ENCODE measurements around the gene MOB1B. TPM values are rescaled to one million over a fixed set of nuclear protein-coding genes. Genes with fewer than 3 reads are reported as not detected.

The MOB1B gene
- total RNA-seq, 1 donor from 2014 or later, result 47.4 TPM

DNA sequence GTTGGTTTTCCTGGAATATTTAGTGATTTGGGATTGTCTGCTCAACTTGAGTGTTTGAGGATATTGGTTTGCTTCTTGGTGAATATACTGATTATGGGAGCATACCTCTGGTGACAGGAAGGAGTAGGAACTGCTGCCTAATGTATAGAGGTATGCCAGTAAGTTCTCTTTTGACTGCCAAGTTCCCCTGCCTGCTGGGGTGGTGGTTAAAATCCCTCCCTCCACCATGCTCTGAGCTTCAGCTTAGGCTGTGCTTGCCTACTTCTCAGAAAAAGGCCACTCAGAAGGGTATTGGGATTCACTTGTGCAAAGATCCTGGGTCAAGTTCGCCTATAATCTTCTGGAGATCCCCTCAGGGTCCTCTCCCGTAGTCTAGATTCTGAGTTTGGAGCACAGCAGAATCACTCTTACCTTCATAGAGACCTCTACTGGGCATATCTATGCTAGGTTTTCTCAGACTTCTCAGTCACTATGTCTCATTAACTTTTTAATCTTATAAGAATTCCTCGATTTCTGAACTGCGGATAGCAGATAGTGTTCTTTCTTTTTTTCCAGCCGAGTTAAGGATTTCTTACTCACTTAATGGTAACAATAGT is 46.6 kb downstream of the MOB1B start:
- TF ChIP-seq, protein P1, sequence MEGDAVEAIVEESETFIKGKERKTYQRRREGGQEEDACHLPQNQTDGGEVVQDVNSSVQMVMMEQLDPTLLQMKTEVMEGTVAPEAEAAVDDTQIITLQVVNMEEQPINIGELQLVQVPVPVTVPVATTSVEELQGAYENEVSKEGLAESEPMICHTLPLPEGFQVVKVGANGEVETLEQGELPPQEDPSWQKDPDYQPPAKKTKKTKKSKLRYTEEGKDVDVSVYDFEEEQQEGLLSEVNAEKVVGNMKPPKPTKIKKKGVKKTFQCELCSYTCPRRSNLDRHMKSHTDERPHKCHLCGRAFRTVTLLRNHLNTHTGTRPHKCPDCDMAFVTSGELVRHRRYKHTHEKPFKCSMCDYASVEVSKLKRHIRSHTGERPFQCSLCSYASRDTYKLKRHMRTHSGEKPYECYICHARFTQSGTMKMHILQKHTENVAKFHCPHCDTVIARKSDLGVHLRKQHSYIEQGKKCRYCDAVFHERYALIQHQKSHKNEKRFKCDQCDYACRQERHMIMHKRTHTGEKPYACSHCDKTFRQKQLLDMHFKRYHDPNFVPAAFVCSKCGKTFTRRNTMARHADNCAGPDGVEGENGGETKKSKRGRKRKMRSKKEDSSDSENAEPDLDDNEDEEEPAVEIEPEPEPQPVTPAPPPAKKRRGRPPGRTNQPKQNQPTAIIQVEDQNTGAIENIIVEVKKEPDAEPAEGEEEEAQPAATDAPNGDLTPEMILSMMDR (IDR thresholded peaks at IDR 0.05; ENCODE audit: unreplicated experiment), result no peak
- H3K9me3 Mint-ChIP-seq (ENCODE audit: low read depth), result no peaks in the 10 kb centered on the region
- H3K36me3 Mint-ChIP-seq (ENCODE audit: insufficient read depth), result peaks cover 2% of the 10 kb centered on the region
- DNase-seq (ENCODE audit: low spot score, unreplicated experiment), result no peak
- H3K27ac Mint-ChIP-seq, result no peak overlapping the region
- no peaks in the 10 kb centered on the region for H3K27me3 Mint-ChIP-seq
- H3K4me3 Mint-ChIP-seq (ENCODE audit: low read depth), result no peak overlapping the region
- peaks cover 4% of the 10 kb centered on the region for H3K4me1 Mint-ChIP-seq (ENCODE audit: low read depth)

DNA sequence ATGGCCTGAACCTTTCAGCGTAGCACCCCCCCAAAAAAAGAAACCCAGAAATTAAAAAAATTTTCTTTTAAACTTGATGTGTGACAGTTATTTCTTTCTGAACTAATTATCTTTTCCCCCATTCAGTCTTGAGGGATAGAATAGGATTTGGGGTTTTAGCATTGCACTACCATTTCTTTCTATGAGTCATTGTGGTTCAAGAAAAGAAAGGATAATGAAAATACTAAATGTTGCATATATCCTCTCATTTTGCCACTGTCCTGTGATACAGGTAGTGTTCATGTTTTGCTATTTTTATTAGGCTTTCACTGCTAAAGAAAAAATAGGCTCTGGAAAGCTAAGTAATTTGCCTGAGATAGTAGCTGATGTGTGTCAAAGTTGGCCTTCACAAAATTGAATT is 51.9 kb downstream of the MOB1B start:
- DNase-seq (ENCODE audit: low spot score, unreplicated experiment), result no peak
- TF ChIP-seq, protein P1 (IDR thresholded peaks at IDR 0.05; ENCODE audit: unreplicated experiment), result no peak
- H3K9me3 Mint-ChIP-seq (ENCODE audit: low read depth), result no peaks in the 10 kb centered on the region
- no peak overlapping the region for H3K4me3 Mint-ChIP-seq (ENCODE audit: low read depth)
- peak overlapping the region; percentile 41 for H3K27ac Mint-ChIP-seq
- no peaks in the 10 kb centered on the region for H3K36me3 Mint-ChIP-seq (ENCODE audit: insufficient read depth)
- H3K27me3 Mint-ChIP-seq, result no peaks in the 10 kb centered on the region
- H3K4me1 Mint-ChIP-seq (ENCODE audit: low read depth), result peaks cover 4% of the 10 kb centered on the region

DNA sequence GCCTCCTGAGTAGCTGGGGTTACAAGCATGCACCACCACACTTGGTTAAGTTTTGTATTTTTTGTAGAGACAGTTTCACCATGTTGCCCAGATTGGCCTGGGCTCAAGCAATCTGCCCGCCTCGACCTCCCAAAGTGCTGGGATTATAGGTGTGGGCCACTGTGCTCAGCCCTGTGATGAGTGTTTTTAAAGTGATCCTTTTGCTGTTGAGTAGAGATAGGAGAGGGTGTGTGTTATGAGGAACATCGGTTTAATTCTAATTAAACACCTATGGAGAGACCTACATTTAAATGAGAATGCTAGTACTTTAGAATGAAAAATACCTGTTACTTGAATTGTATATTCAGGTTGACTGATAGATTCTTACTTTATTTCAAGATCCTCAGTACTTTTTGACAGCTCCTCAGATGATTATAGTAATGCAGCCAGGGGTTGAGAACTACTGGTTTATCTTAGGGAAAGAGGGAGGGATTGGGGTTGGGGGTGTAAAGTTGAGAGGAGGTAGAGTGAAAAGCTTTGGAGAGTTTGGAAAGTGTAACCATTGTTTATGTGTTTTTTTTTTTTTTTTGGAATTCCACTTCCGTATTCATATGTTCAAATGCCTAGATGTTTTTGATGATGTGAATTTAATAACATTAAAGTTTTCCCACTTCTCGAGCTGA is 54.5 kb downstream of the MOB1B start:
- TF ChIP-seq, protein P1 (IDR thresholded peaks at IDR 0.05; ENCODE audit: unreplicated experiment), result no peak
- Mint-ChIP-seq H3K27ac (no peak overlapping the region), H3K36me3 (ENCODE audit: insufficient read depth) (peaks cover 2% of the 10 kb centered on the region), H3K4me3 (ENCODE audit: low read depth) (no peak overlapping the region), H3K27me3 (no peaks in the 10 kb centered on the region), H3K4me1 (ENCODE audit: low read depth) (no peaks in the 10 kb centered on the region), H3K9me3 (ENCODE audit: low read depth) (no peaks in the 10 kb centered on the region)
- DNase-seq (ENCODE audit: low spot score, unreplicated experiment), result no peak

DNA sequence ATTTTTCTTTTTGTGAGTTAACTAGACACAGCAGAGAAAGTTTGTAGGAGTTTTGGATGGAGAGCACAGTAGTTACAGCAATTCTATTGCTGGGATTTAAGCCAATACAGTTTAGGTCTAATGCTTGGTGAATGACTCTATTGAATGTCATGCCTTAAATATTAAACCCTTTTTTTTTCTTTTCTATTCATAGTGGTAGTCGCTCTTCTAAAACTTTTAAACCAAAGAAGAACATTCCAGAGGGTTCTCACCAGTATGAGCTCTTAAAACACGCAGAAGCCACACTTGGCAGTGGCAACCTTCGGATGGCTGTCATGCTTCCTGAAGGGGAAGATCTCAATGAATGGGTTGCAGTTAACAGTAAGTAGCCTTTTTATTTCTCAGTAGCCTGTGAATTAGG is 56.5 kb downstream of the MOB1B start:
- no peaks in the 10 kb centered on the region for H3K4me1 Mint-ChIP-seq (ENCODE audit: low read depth)
- DNase-seq (ENCODE audit: low spot score, unreplicated experiment), result no peak
- H3K4me3 Mint-ChIP-seq (ENCODE audit: low read depth), result no peak overlapping the region
- peaks cover 8% of the 10 kb centered on the region for H3K36me3 Mint-ChIP-seq (ENCODE audit: insufficient read depth)
- TF ChIP-seq, protein P1 (IDR thresholded peaks at IDR 0.05; ENCODE audit: unreplicated experiment), result no peak
- no peaks in the 10 kb centered on the region for H3K27me3 Mint-ChIP-seq
- no peak overlapping the region for H3K27ac Mint-ChIP-seq
- no peaks in the 10 kb centered on the region for H3K9me3 Mint-ChIP-seq (ENCODE audit: low read depth)

DNA sequence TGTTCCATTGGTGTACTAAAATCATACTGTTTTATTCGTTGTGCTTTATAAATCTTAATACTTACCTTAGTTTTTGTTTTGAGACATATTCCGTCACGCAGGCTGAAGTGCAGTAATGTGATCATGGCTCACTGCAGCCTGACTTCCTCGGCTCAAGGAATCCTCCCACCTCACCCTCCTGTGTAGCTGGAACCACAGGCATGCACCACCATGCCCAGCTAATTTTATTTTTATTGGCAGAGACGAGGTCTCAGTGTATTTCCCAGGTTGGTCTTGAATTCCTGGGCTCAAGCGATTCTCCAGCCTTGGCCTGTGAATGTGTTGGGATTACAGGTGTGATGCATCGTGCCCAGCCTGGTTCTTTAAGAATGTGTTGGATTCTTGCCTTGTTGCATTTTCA is 66.9 kb downstream of the MOB1B start:
- H3K36me3 Mint-ChIP-seq (ENCODE audit: insufficient read depth), result peaks cover 9% of the 10 kb centered on the region
- H3K27ac Mint-ChIP-seq, result peak overlapping the region; percentile 86
- no peaks in the 10 kb centered on the region for H3K27me3 Mint-ChIP-seq
- no peak overlapping the region for H3K4me3 Mint-ChIP-seq (ENCODE audit: low read depth)
- H3K9me3 Mint-ChIP-seq (ENCODE audit: low read depth), result no peaks in the 10 kb centered on the region
- TF ChIP-seq, protein P1 (IDR thresholded peaks at IDR 0.05; ENCODE audit: unreplicated experiment), result no peak
- H3K4me1 Mint-ChIP-seq (ENCODE audit: low read depth), result peaks cover 3% of the 10 kb centered on the region
- DNase-seq (ENCODE audit: low spot score, unreplicated experiment), result no peak
